H9 (cell line): ENCODE data around the gene IRAK1. TPM values are rescaled to one million over a fixed set of nuclear protein-coding genes. Genes with fewer than 3 reads are reported as not detected.

Source experiments
- DNase-seq: peaks from one replicate; pipeline ENCODE4 v3.0.0-alpha.2; 2017
- H2AFZ ChIP-seq: one replicate; pipeline ENCODE4 v1.6.1; 2013; ENCODE audit warnings: mild to moderate bottlenecking, low read length, control low read depth, moderate library complexity
- H2AK5ac ChIP-seq: 2 replicates; pipeline ENCODE4 v1.6.1; 2013; ENCODE audit warnings: low read length, control low read depth, mixed read lengths; ENCODE audit not compliant: insufficient read length
- H2BK120ac ChIP-seq: one replicate; pipeline ENCODE4 v1.6.1; 2013; ENCODE audit warnings: low read depth, mild to moderate bottlenecking, low read length, control low read depth, inconsistent platforms; ENCODE audit not compliant: poor library complexity, severe bottlenecking
- H2BK12ac ChIP-seq: 2 replicates; pipeline ENCODE4 v1.6.1; 2013; ENCODE audit warnings: low read length, control low read depth, mixed read lengths, low read depth; ENCODE audit not compliant: insufficient read length
- H2BK15ac ChIP-seq: 2 replicates; pipeline ENCODE4 v1.6.1; 2013; ENCODE audit warnings: low read depth, low read length, control low read depth
- H2BK20ac ChIP-seq: one replicate; pipeline ENCODE4 v1.6.1; 2013; ENCODE audit warnings: low read depth, mild to moderate bottlenecking, low read length, control low read depth, inconsistent platforms; ENCODE audit not compliant: poor library complexity, severe bottlenecking
- H2BK5ac ChIP-seq: 2 replicates; pipeline ENCODE4 v1.6.1; 2013; ENCODE audit warnings: low read length, control low read depth, mixed read lengths; ENCODE audit not compliant: insufficient read length
- H3K14ac ChIP-seq: 2 replicates; pipeline ENCODE4 v1.6.1; 2013; ENCODE audit warnings: low read length, control low read depth; ENCODE audit not compliant: insufficient read depth
- H3K18ac ChIP-seq: 2 replicates; pipeline ENCODE4 v1.6.1; 2013; ENCODE audit warnings: low read depth, mild to moderate bottlenecking, mixed read lengths, low read length, control low read depth; ENCODE audit not compliant: insufficient read length
- H3K23ac ChIP-seq: 2 replicates; pipeline ENCODE4 v1.6.1; 2013; ENCODE audit warnings: low read length, control low read depth, mixed read lengths, low read depth; ENCODE audit not compliant: insufficient read length
- H3K23me2 ChIP-seq: 2 replicates; pipeline ENCODE4 v1.6.1; 2013; ENCODE audit warnings: low read depth, mild to moderate bottlenecking, mixed read lengths, low read length, control low read depth; ENCODE audit not compliant: insufficient read length, poor library complexity, severe bottlenecking
- H3K27ac ChIP-seq: 2 replicates; pipeline ENCODE4 v1.5.1; 2013; ENCODE audit warnings: low read length, control low read depth, mixed read lengths, low read depth; ENCODE audit not compliant: insufficient read length
- H3K27me3 ChIP-seq: 2 replicates; pipeline ENCODE4 v1.6.1; 2013; ENCODE audit warnings: low read length, control low read depth, inconsistent platforms; ENCODE audit not compliant: insufficient read depth
- H3K4ac ChIP-seq: 2 replicates; pipeline ENCODE4 v1.6.1; 2013; ENCODE audit warnings: low read depth, mild to moderate bottlenecking, control low read depth, inconsistent platforms, low read length, moderate library complexity
- H3K4me1 ChIP-seq: 2 replicates; pipeline ENCODE4 v1.6.1; 2013; ENCODE audit warnings: low read length, control low read depth, inconsistent platforms; ENCODE audit not compliant: insufficient read depth
- H3K4me2 ChIP-seq: 2 replicates; pipeline ENCODE4 v1.6.1; 2013; ENCODE audit warnings: low read length, control low read depth, mixed read lengths; ENCODE audit not compliant: insufficient read length, insufficient read depth
- H3K56ac ChIP-seq: 2 replicates; pipeline ENCODE4 v1.6.1; 2013; ENCODE audit warnings: low read depth, mild to moderate bottlenecking, mixed read lengths, low read length, control low read depth; ENCODE audit not compliant: insufficient read length
- H3K79me1 ChIP-seq: 2 replicates; pipeline ENCODE4 v1.6.1; 2013; ENCODE audit warnings: low read depth, mild to moderate bottlenecking, moderate library complexity, low read length, control low read depth, inconsistent platforms; ENCODE audit not compliant: insufficient read depth, poor library complexity, severe bottlenecking
- H3K79me2 ChIP-seq: 2 replicates; pipeline ENCODE4 v1.6.1; 2013; ENCODE audit warnings: low read length, control low read depth, inconsistent platforms; ENCODE audit not compliant: insufficient read depth
- H3K9ac ChIP-seq: 2 replicates; pipeline ENCODE4 v1.6.1; 2013; ENCODE audit warnings: low read length, control low read depth, mixed read lengths; ENCODE audit not compliant: insufficient read length; ENCODE audit errors: extremely low read depth
- H3K9me3 ChIP-seq: one replicate; pipeline ENCODE4 v1.6.1; 2013; ENCODE audit warnings: low read depth, low read length, inconsistent platforms; ENCODE audit not compliant: control insufficient read depth
- H3T11ph ChIP-seq: one replicate; pipeline ENCODE4 v1.6.1; 2013; ENCODE audit warnings: mild to moderate bottlenecking, low read length, control low read depth, inconsistent platforms
- H4K20me1 ChIP-seq: one replicate; pipeline ENCODE4 v1.6.1; 2013; ENCODE audit not compliant: control insufficient read depth, insufficient read length, insufficient read depth
- H4K5ac ChIP-seq: 2 replicates; pipeline ENCODE4 v1.6.1; 2013; ENCODE audit warnings: low read depth, mild to moderate bottlenecking, mixed read lengths, low read length, control low read depth; ENCODE audit not compliant: insufficient read length
- H4K8ac ChIP-seq: replicated peaks from 2 replicates; pipeline ENCODE4 v1.6.1; 2013; ENCODE audit warnings: low read length, control low read depth, mixed read lengths, low read depth; ENCODE audit not compliant: insufficient read length
- H4K91ac ChIP-seq: 2 replicates; pipeline ENCODE4 v1.6.1; 2013; ENCODE audit warnings: low read depth, mild to moderate bottlenecking, moderate library complexity, mixed read lengths, low read length, control low read depth; ENCODE audit not compliant: insufficient read length
- H3K27ac Mint-ChIP-seq, 3 experiments: 2 replicates in 2 of 3; 3 replicates in 1 of 3; pipeline ENCODE4 v1.8.0; 2020 to 2021; ENCODE audit warnings: mixed read lengths in 3 of 3, mild to moderate bottlenecking in 1 of 3, moderate library complexity in 1 of 3
- H3K27me3 Mint-ChIP-seq: 2 replicates; pipeline ENCODE4 v1.8.0; 2021; ENCODE audit warnings: low read depth, mild to moderate bottlenecking, moderate library complexity, mixed read lengths
- H3K36me3 Mint-ChIP-seq, 3 experiments: 2 replicates in 2 of 3; 3 replicates in 1 of 3; pipeline ENCODE4 v1.8.0; 2020 to 2021; ENCODE audit warnings: low read depth in 3 of 3, mixed read lengths in 3 of 3; ENCODE audit not compliant: insufficient read depth in 1 of 3
- H3K4me1 Mint-ChIP-seq, 2 experiments: 2 replicates each; pipeline ENCODE4 v1.8.0; 2020; ENCODE audit warnings: mixed read lengths in 2 of 2
- H3K4me3 Mint-ChIP-seq, 2 experiments: 2 replicates in 1 of 2; 3 replicates in 1 of 2; pipeline ENCODE4 v1.8.0; 2020 to 2021; ENCODE audit warnings: mild to moderate bottlenecking in 2 of 2, mixed read lengths in 2 of 2, moderate library complexity in 1 of 2
- H3K9me3 Mint-ChIP-seq, 2 experiments: 2 replicates in 1 of 2; 3 replicates in 1 of 2; pipeline ENCODE4 v1.8.0; 2020; ENCODE audit warnings: mild to moderate bottlenecking in 2 of 2, mixed read lengths in 2 of 2, moderate library complexity in 1 of 2
- CTCF ChIP-seq: fragments of 200-600 bp; sonication (generic); conservative IDR thresholded peaks from 3 replicates; pipeline ENCODE4 v1.8.0; 2021; ENCODE audit warnings: antibody characterized with exemption, mild to moderate bottlenecking
- WGBS: extraction: QIAGEN DNeasy Blood & Tissue Kit; methylation state at CpG from one replicate; pipeline ENCODE4 v1.1.7; 2013; ENCODE audit warnings: missing lambda C conversion rate, low lambda C conversion rate, mixed read lengths; ENCODE audit not compliant: insufficient read length; ENCODE audit errors: extremely low coverage; 5-methylcytosine and 5-hydroxymethylcytosine counted together
- total RNA-seq: library from RNA; stranded (reverse); gene quantifications from 2 replicates; pipeline ENCODE4 v1.2.1, GENCODE V29; 2021

The IRAK1 gene
- total RNA-seq, 1 experiment from 2014 or later, result 98.4 TPM

- H3K9me3 Mint-ChIP-seq, result peaks cover 78% of the 10 kb centered on the region in 2 experiments
- Histone ChIP-seq H3K56ac (no peak overlapping the region), H3K23ac (no peak overlapping the region), H4K8ac (no peak overlapping the region), H3K9ac (no peak overlapping the region), H3K4me2 (no peak overlapping the region), H3K9me3 (peaks cover 22% of the 10 kb centered on the region), H2BK15ac (no peak overlapping the region), H3K23me2 (no peaks in the 10 kb centered on the region), H3K18ac (no peak overlapping the region), H4K5ac (no peak overlapping the region), H2BK12ac (no peak overlapping the region), H4K20me1 (no peaks in the 10 kb centered on the region), H3K79me1 (no peaks in the 10 kb centered on the region), H3K4me1 (peaks cover 5% of the 10 kb centered on the region; the same call in 1 of the 2 replicates), H2BK5ac (no peak overlapping the region), H3K4ac (no peak overlapping the region), H4K91ac (no peak overlapping the region), H3K27ac (no peak overlapping the region), H2AFZ (no peak overlapping the region), H3T11ph (no peak overlapping the region), H3K14ac (no peak overlapping the region), H3K79me2 (no peaks in the 10 kb centered on the region), H3K27me3 (no peaks in the 10 kb centered on the region), H2BK120ac (no peak overlapping the region), H2BK20ac (no peak overlapping the region), H2AK5ac (no peak overlapping the region)
- H3K4me3 Mint-ChIP-seq, result no peak overlapping the region
- H3K36me3 Mint-ChIP-seq, result peaks cover 25 to 50% (median 42%) of the 10 kb centered on the region in 3 experiments
- no peak for TF ChIP-seq CTCF
- H3K27me3 Mint-ChIP-seq, result peaks cover 5% of the 10 kb centered on the region; the same call in 1 of the 2 replicates
- no peak for DNase-seq
- peak overlapping the region in 1 of 3 experiments; percentile 29; a peak in 1 of 7 replicates for H3K27ac Mint-ChIP-seq
- WGBS, result no CpG with 5 or more reads among the region's 2 CpGs
- peaks cover 34 to 42% of the 10 kb centered on the region in 2 experiments for H3K4me1 Mint-ChIP-seq
Measured at GRCh38 chrX:154033848-154034247, 14.1 kb upstream of the IRAK1 start.
